HEK293 (cell line): ENCODE results near the gene RAP2A.

Source experiments
- BCL11B ChIP-seq: fragments of 450-650 bp; formaldehyde crosslinking; IDR thresholded peaks from 2 replicates; pipeline ENCODE4 v1.5.1; 2016; ENCODE audit warnings: low read depth, missing biosample characterization, missing genetic modification characterization
- ZBTB7A ChIP-seq: fragments of 450-650 bp; formaldehyde crosslinking; IDR thresholded peaks from 2 replicates; pipeline ENCODE4 v1.5.1; 2016; ENCODE audit warnings: low read depth, missing biosample characterization, missing genetic modification characterization
- ZFP37 ChIP-seq: fragments of 450-650 bp; formaldehyde crosslinking; IDR thresholded peaks from 2 replicates; pipeline ENCODE4 v1.5.1; 2016; ENCODE audit warnings: missing biosample characterization, missing genetic modification characterization
- ZNF121 ChIP-seq: fragments of 450-650 bp; formaldehyde crosslinking; IDR thresholded peaks from 2 replicates; pipeline ENCODE4 v1.5.1; 2016; ENCODE audit warnings: missing biosample characterization, missing genetic modification characterization
- ZNF274 ChIP-seq, 2 experiments: fragments of 200-500 bp in 1 of 2; fragments of 450-650 bp in 1 of 2; sonication (Bioruptor generic) in 1 of 2; formaldehyde crosslinking in 1 of 2; IDR thresholded peaks; 2 replicates each; pipeline versions ENCODE4 v1.5.1 to v1.6.1; 2014 to 2016; ENCODE audit warnings: borderline replicate concordance in 1 of 2, inconsistent platforms in 1 of 2, low read length in 1 of 2, missing biosample characterization in 1 of 2, missing genetic modification characterization in 1 of 2
- TF ChIP-seq, protein P1 (sequence below): fragments of 450-650 bp; formaldehyde crosslinking; IDR thresholded peaks from 2 replicates; pipeline ENCODE4 v1.5.1; 2016; ENCODE audit warnings: missing biosample characterization, missing genetic modification characterization
- TF ChIP-seq, protein P2 (sequence below): fragments of 450-650 bp; formaldehyde crosslinking; IDR thresholded peaks from 2 replicates; pipeline ENCODE4 v1.5.1; 2017; ENCODE audit warnings: missing biosample characterization, missing genetic modification characterization

DNA sequence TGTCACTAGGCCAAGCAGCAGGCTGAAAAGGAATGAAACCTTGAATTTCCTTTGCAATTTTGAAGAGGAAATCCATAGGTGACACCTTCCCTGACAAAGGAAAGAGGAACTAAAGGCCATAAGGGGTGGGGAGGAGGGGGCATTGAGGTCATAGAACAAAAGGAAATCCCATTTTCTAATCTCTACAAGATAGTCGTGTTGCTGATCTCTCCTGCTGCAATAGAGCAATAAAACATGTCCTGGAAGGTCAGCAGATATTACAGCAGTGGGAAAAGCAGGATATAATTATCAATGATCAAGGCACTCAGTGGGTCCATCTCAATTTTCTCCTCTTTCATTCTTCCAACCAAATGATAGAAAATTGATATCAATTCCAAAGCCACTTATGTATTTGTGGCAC lies 20.3 kb upstream of the RAP2A start:
- TF ChIP-seq, protein P1, sequence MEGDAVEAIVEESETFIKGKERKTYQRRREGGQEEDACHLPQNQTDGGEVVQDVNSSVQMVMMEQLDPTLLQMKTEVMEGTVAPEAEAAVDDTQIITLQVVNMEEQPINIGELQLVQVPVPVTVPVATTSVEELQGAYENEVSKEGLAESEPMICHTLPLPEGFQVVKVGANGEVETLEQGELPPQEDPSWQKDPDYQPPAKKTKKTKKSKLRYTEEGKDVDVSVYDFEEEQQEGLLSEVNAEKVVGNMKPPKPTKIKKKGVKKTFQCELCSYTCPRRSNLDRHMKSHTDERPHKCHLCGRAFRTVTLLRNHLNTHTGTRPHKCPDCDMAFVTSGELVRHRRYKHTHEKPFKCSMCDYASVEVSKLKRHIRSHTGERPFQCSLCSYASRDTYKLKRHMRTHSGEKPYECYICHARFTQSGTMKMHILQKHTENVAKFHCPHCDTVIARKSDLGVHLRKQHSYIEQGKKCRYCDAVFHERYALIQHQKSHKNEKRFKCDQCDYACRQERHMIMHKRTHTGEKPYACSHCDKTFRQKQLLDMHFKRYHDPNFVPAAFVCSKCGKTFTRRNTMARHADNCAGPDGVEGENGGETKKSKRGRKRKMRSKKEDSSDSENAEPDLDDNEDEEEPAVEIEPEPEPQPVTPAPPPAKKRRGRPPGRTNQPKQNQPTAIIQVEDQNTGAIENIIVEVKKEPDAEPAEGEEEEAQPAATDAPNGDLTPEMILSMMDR = no peak
- TF ChIP-seq ZNF274 (IDR thresholded peaks at IDR 0.05; ENCODE audit: low read length) = no peak
- no peak for TF ChIP-seq ZNF274 (tag by site-specific recombination; IDR thresholded peaks at IDR 0.05; ENCODE audit: borderline replicate concordance)
- TF ChIP-seq ZNF121 (tag by site-specific recombination) = no peak
- TF ChIP-seq, protein P2, sequence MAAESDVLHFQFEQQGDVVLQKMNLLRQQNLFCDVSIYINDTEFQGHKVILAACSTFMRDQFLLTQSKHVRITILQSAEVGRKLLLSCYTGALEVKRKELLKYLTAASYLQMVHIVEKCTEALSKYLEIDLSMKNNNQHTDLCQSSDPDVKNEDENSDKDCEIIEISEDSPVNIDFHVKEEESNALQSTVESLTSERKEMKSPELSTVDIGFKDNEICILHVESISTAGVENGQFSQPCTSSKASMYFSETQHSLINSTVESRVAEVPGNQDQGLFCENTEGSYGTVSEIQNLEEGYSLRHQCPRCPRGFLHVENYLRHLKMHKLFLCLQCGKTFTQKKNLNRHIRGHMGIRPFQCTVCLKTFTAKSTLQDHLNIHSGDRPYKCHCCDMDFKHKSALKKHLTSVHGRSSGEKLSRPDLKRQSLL = no peak
- no peak for TF ChIP-seq ZBTB7A
- no peak for TF ChIP-seq ZFP37 (tag by site-specific recombination)
- no peak for TF ChIP-seq BCL11B
